Heart right ventricle (tissue), 16 donors: ENCODE data around the gene PLA2G5. TPM values are rescaled to one million over a fixed set of nuclear protein-coding genes. Genes with fewer than 3 reads are reported as not detected.

ENCODE experiments used
- ATAC-seq, 8 donors: fragments of 200-7000 bp; cut with Tn5 transposase; one replicate each; pipeline ENCODE4 v1.9.1; 2020; ENCODE audit warnings: mild to moderate bottlenecking in 8 of 8, moderate library complexity in 8 of 8, moderate number of reproducible peaks in 1 of 8
- DNase-seq, 2 donors: peaks; one replicate each; pipeline ENCODE4 v3.0.0-alpha.2; 2020
- H3K27ac ChIP-seq, 10 donors: fragments of 200-600 bp; sonication (generic) in 2 of 10; one replicate each; pipeline versions ENCODE4 v1.5.0 to v1.8.0; 2020 to 2022; ENCODE audit warnings: mild to moderate bottlenecking in 3 of 10
- H3K27me3 ChIP-seq, 7 donors: fragments of 200-600 bp; one replicate each; pipeline ENCODE4 v1.8.0; 2021 to 2022; ENCODE audit warnings: mild to moderate bottlenecking in 2 of 7
- H3K36me3 ChIP-seq, 9 donors: fragments of 200-600 bp; sonication (generic) in 1 of 9; one replicate each; pipeline versions ENCODE4 v1.5.0 to v1.8.0; 2020 to 2022; ENCODE audit warnings: mild to moderate bottlenecking in 2 of 9
- H3K4me1 ChIP-seq, 9 donors: fragments of 200-600 bp; sonication (generic) in 1 of 9; one replicate each; pipeline versions ENCODE4 v1.5.0 to v1.8.0; 2020 to 2022; ENCODE audit warnings: mild to moderate bottlenecking in 4 of 9
- H3K4me3 ChIP-seq, 10 donors: fragments of 200-600 bp; sonication (generic) in 2 of 10; one replicate each; pipeline versions ENCODE4 v1.5.0 to v1.8.0; 2020 to 2022; ENCODE audit warnings: mild to moderate bottlenecking in 7 of 10, moderate library complexity in 2 of 10
- H3K9me3 ChIP-seq, 11 donors: fragments of 200-600 bp in 10 of 11; sonication (generic) in 2 of 11; one replicate each; pipeline versions ENCODE4 v1.5.0 to v1.8.0; 2013 to 2022; ENCODE audit warnings: mild to moderate bottlenecking in 2 of 11, control low read depth in 1 of 11, moderate library complexity in 1 of 11
- CTCF ChIP-seq, 9 donors: fragments of 200-600 bp; sonication (generic) in 2 of 9; IDR thresholded peaks; one replicate each; pipeline versions ENCODE4 v1.5.0 to v1.8.0; 2021 to 2022; ENCODE audit warnings: antibody characterized with exemption in 9 of 9, mild to moderate bottlenecking in 5 of 9, moderate library complexity in 1 of 9
- WGBS, 2 donors: extraction: QIAGEN DNeasy Blood & Tissue Kit; methylation state at CpG; one replicate each; pipeline ENCODE4 v1.1.7; 2013; ENCODE audit warnings: inconsistent platforms in 1 of 2; 5-methylcytosine and 5-hydroxymethylcytosine counted together
- intact Hi-C, 10 donors: fragments of 100-400 bp; cut with DNase I; formaldehyde crosslinking; loops; one replicate each; pipeline versions ENCODE4 v1.11.1 to v1.14.2; 2022
- polyA plus RNA-seq, 2 donors: library from polyadenylated mRNA; stranded (reverse); fragments of 200-250 nt; gene quantifications; one replicate each; pipeline ENCODE4 v1.2.3, GENCODE V29; 2013
- total RNA-seq, 10 donors: library from RNA; stranded (reverse); fragmentation: NEBNext Ultra II Directional in 3 of 10; extraction: Animal tissue kit (Norgen Biotek cat#: 25700) in 3 of 10; gene quantifications; one replicate each; pipeline versions ENCODE4 v1.2.1 to v1.2.4, GENCODE V29; 2021 to 2023
- donor health status: Arrhythmogenic right ventricular cardiomyopathy.
- donor health status: ischemic (EF 13 %, LVEDD 7.1; RV severe dilation, severe dysfunction).
- donor health status: healthy with polysubstance abuse.
- donor health status: DM: no; HTN: yes; CAD: no.
- donor health status: DM: no; HTN: no; CAD: no.
- donor health status: ischemic (EF 25% LVEDD 6.9; RV normal size, moderate dysfunction).
- donor health status: ischemic (EF 25% LVEDD 5.7; RV mildly dilated, moderate dysfunction).
- donor health status: healthy.
- donor health status: DM: yes; HTN: yes; CAD: no.
- donor health status: Ischemic cardiomyopathy.
- donor health status: ischemic (EF 35%, LVEDD 5.7; RV mildly dilated, moderate dysfunction).
- donor health status: nonischemic (EF 11% LVEDD 7.7; RV severe dilation, severe dysfunction).
- donor health status: DM: yes; HTN: yes; CAD: no.
- donor health status: PGD.
- donor health status: ischemic (EF 29% LVEDD 5.4; RV normal size, mild dysfunction).
- donor health status: nonischemic (EF 23%, LVEDD 6.1; RV moderate dilation, normal function).

The PLA2G5 gene
- total and polyA plus RNA-seq, 12 donors: 31.5 to 133 (median 49.3) TPM

DNA sequence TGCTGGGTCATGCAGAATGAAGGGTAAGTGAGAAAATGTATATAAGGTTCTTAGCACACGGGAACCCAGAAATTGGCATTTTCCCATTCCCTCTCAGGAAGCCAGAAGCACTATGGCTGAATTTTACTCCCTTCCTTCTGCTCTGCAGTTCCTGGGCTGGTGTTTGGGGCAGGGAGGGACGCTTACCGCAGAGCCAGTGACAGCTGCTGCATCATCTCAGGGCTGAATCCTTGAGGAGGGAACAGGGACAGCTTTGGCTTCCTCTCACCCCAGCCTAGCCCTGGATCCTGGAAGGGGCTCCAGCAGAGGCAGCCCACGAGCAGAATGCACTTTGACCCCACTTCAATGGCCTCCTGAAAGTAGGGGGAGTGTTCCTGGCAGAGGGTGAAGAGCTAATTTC, 37.4 kb downstream of the PLA2G5 start:
- 72 to 77% methylated on average over 4 of the region's 4 CpGs for WGBS, 2 donors
- Histone ChIP-seq H3K27ac (no peak overlapping the region), H3K4me3 (no peak overlapping the region), H3K36me3 (no peaks in the 10 kb centered on the region), H3K4me1 (peaks cover 0 to 24% (median 0%) of the 10 kb centered on the region in 9 donors), H3K9me3 (no peaks in the 10 kb centered on the region), H3K27me3 (peaks cover 0 to 8% (median 4%) of the 10 kb centered on the region in 7 donors)
- no peak for TF ChIP-seq CTCF (IDR thresholded peaks at IDR 0.05)
- DNase-seq (no peak), ATAC-seq (no peak)
- intact Hi-C loops: loop anchor here in 3 of 10 donors (5.0 to 10.0 kb wide), 3 partner anchors 35 to 197 kb away; no protein-coding TSS in a partner anchor

DNA sequence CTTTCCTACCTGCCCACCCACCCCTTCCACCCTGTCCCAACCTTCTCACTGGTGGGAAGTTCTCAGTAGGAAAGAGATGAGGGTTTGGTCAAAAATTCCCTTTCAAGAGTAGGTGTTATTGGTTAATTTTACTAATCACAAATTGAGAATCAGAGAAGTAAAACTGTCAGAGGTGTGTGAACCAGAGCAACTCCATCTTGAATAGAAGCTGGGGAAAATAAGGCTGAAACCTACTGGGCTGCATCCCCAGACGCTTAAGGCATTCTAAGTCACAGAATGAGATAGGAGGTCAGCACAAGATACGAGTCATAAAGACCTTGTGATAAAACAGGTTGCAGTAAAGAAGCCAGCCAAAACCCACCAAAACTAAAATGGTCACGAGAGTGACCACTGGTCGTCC, 37.8 kb downstream of the PLA2G5 start:
- no peaks in the 10 kb centered on the region for H3K36me3 ChIP-seq
- intact Hi-C loops: loop anchor here in 3 of 10 donors (5.0 to 10.0 kb wide), 3 partner anchors 35 to 197 kb away; no protein-coding TSS in a partner anchor
- no peak overlapping the region for H3K4me3 ChIP-seq
- 51 to 57% methylated on average over 4 of the region's 4 CpGs for WGBS, 2 donors
- H3K9me3 ChIP-seq: no peaks in the 10 kb centered on the region
- peaks cover 0 to 20% (median 0%) of the 10 kb centered on the region in 9 donors for H3K4me1 ChIP-seq
- no peak for ATAC-seq
- no peak for DNase-seq
- peaks cover 0 to 8% (median 4%) of the 10 kb centered on the region in 7 donors for H3K27me3 ChIP-seq
- no peak overlapping the region for H3K27ac ChIP-seq
- no peak for TF ChIP-seq CTCF (IDR thresholded peaks at IDR 0.05)

DNA sequence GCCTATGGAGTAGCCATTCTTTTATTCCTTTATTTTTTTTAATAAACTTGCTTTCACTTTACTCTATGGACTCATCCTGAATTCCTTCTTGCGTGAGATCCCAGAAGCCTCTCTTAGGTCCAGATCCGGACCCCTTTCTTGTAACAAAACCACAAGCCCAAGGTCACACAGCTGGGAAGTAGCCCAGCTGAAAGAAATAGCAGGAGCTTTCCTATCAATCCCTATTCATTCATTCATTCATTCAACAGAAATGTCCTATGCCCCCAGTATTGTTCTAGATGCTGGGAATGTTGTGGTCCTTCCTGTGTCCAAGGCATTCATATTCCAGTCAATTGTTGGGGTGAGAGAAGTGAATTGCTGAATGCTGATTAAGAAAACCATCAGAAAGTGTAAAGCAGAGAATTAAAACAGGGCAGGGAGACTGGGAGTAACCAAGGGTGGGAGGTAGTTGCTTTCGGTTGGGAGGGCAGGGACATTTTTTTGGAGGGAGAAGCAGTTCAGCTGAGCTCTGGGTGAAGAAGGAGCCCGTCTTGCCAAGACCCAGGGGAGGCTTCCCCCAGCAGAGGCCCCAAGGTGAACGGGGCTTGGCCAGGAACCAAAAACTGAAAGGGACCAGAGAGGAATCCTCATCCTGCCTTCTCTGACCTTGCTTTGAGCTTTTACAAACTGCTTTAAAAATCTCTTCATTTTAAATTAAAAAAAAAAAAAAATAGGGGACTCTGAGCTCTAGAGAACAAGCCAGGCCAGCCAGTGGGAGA, 38.6 kb downstream of the PLA2G5 start:
- H3K36me3 ChIP-seq: no peaks in the 10 kb centered on the region
- no peaks in the 10 kb centered on the region for H3K9me3 ChIP-seq
- WGBS, 2 donors: 48 to 51% methylated on average over 5 of the region's 5 CpGs
- DNase-seq (no peak), ATAC-seq (no peak)
- TF ChIP-seq CTCF (IDR thresholded peaks at IDR 0.05): no peak
- intact Hi-C loops: loop anchor here in 3 of 10 donors (5.0 to 10.0 kb wide), 3 partner anchors 34 to 196 kb away; no protein-coding TSS in a partner anchor
- peaks cover 0 to 13% (median 0%) of the 10 kb centered on the region in 9 donors for H3K4me1 ChIP-seq
- H3K4me3 ChIP-seq: no peak overlapping the region
- H3K27me3 ChIP-seq: peaks cover 0 to 9% (median 4%) of the 10 kb centered on the region in 7 donors
- H3K27ac ChIP-seq: no peak overlapping the region

GRCh38 chr1:20109223-20109856, 39.3 kb downstream of the PLA2G5 start:
- no peak overlapping the region for H3K4me3 ChIP-seq
- H3K9me3 ChIP-seq: no peaks in the 10 kb centered on the region
- H3K4me1 ChIP-seq: peaks cover 0 to 13% (median 0%) of the 10 kb centered on the region in 9 donors
- DNase-seq: no peak
- no peak for TF ChIP-seq CTCF (IDR thresholded peaks at IDR 0.05)
- no peaks in the 10 kb centered on the region for H3K36me3 ChIP-seq
- whole genome bisulfite sequencing, 2 donors: 72 to 75% methylated on average over 4 of the region's 4 CpGs
- intact Hi-C loops: loop anchor here in 3 of 10 donors (5.0 to 10.0 kb wide), 3 partner anchors 33 to 195 kb away; no protein-coding TSS in a partner anchor
- peaks cover 0 to 16% (median 4%) of the 10 kb centered on the region in 7 donors for H3K27me3 ChIP-seq
- no peak for ATAC-seq
- H3K27ac ChIP-seq: no peak overlapping the region
